GM19238 (cell line): ENCODE measurements around the gene FOXF2.
A peak's percentile ranks its signal among the peaks of the same experiment; 100 is the strongest.

ENCODE experiments used
- DNase-seq: peaks from one replicate; pipeline ENCODE4 v3.0.0; 2011; ENCODE audit warnings: low spot score; ENCODE audit not compliant: insufficient read length

FOXF2 gene

DNA sequence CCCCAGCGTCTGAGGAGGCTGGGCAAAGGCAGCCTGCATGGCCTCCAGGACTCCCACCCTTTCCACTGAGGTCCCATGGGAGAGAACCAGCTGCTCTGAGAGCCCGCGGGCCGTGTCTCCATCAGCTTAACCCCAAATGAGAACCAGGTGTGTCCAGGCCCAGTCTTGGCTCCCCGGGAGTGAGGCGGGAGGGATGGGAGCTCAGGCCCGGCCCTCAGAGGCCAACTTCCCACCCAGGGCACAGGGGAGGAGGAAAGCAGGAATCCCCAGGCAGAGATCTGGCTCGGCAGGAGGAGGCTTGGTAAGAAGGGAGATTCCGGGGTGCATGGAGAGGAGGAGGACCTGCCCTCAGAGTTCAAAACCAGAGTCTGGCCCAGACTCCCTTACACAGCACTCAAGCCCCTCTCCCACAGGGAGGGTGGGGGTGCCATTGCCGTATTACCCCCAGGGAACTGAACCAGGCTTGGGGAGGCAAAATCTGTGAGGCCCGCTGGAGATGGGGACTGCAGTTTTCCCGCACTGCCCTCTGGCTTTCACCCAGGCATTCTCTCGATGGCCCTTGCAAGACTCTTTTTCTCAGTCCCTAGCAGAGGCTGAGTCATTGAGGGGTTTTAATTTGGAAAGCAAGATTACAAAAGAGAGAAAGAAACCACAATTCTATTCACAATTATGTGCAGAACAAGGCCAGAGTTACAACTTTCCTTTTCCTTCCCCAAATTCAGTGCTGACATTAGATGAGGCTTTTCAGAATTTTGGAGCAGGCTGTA lies 17.1 kb downstream of the FOXF2 start:
- no peak for DNase-seq

DNA sequence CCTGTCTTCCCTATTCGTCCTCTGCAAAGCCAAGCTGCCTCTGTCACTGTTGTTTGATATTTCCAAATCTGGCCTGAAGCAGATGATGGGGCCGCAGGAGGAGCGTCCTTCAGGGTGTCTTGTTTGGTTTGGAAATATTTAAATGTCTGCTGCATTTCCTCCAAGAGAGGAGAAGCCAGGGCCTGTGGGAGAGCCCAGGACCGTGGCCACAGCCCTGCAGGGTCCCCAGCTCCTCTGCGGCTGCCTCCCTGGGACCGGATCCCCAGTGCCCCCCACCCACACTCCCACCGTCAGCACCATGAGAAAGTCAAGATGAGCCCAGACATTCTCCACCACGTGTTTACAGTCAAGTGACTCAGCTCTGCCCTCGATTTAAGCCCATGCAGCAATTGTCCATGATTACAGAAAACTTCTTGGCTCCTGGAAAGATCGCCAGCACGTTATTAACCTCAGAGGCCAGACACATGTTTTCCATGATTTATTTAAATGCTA lies 18.2 kb downstream of the FOXF2 start:
- DNase-seq, result no peak

DNA sequence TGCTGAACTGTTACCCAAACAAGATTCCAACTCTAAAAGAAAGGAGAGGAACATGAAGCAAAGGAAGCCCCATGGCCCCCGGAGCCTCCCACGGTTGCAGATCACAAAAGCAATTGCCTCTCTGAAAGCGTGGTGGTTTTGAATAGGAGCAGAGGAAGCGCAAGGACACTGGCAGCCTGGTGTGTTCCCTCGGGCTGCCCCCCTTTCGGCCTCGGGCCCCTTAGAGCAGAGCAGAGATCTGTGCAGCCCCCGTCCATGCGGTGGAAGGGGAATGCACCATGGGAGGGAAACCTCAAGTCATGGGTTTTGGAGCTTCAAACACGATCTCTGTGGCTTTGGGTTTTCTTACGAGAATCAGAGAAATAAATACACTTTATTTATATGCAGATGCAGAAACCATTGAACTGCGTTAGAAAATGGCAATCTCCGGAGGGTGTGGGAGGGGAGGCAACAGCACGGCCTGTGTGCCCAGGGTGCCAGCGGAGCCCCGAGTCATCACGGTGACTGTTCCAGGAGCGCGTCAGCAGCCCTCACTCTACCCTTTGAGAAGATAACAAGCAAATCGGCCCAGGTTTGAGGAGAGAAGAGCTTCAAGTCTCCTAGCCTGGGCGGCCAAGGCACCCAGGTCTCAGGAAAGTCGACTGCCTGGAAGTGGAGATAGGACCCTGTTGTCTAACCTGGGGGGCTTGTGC lies 20.5 kb downstream of the FOXF2 start:
- DNase-seq, result no peak

DNA sequence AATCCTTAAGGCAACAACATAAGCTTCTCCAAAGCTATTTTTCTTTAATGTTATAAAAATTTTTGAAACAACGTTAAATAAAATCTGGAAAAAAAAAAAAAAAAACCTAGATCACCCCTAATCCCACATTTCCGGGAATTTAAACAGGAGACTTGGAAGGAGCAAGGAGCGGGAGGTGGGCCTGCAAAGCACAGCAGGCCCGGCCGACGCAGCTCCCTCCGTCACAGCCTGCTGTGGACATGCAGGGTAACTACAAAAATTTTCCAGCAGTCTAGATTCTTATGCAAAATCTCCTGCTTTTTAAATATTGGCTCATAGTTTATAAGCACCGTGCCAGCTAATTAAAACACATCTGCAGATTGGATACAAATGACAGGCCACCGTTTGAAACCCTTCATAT lies 23.5 kb downstream of the FOXF2 start:
- no peak for DNase-seq

DNA sequence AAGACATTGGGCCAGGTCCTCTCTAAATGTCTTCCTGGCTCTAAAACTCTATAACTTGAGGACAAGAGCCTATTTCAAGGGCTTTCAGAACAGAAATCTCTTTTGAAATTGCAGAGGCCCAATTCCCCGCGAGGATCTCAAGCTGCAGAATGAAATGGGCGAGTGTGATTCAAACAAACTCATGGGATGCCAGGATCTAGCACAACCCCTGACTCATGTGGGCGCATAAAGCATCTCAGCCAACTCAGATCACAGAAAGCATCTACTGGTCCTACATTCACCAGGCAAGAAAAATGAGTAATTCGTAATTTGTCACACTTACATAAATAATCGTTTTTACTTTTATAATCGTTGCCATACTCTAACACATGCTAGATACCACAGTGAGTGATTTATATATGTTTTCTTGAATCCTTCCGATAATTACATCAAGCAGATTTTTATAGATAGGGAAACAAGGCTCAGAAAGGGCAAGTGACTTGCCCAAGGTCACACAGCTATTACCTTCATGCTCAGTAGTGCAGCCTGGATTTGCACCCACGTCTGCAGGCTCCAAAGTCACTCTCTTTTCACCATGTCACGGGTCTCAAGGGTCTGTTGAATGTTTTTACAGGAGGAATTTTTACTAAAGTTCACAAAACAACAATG lies 26.2 kb downstream of the FOXF2 start:
- no peak for DNase-seq

DNA sequence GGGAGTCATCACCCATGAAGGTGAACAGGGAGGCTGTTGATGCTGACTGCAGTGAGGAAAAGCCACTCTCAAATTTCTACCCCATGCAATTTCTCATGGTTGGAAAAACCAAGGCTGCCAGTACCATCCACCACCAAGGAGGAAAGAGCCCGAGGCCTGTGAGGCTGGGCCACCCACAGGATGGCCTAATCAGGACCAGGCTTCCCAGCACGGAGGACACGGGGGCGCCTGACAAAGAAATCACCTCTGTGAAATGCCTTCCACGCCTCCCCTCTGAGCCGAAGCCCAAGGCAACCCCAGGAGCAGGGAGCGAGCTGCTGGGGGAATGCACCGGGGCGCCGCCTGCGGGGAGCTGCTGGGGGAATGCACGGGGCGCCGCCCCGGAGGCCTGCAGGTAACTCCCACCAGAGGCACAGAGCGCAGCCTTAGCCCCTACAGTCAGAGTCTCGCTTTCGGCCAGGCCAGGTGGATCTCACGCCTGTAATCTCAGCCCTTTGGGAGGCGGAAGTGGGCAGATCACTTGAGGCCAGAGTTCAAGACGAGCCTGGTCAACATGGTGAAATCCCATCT lies 26.9 kb downstream of the FOXF2 start:
- DNase-seq, result no peak

DNA sequence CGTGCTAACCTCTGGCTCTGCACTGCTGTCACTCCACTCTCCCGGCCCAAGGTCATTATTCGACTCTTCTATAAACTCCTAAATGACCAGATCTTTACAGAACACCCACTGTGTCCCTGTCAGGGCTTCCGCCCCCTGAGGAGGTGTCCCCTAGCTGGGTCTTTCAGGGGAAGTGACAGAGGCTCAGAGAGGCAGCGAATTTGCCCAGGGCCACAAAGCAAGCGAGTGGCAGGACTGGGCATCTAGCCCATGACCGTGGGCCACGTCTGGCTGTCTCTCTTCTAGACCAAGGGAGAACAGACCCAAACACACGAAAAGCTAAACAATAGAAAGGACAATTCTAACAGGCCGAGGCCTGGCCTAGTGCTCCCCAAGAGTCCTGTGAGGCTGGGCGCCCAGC lies 27.4 kb downstream of the FOXF2 start:
- DNase-seq, result no peak

DNA sequence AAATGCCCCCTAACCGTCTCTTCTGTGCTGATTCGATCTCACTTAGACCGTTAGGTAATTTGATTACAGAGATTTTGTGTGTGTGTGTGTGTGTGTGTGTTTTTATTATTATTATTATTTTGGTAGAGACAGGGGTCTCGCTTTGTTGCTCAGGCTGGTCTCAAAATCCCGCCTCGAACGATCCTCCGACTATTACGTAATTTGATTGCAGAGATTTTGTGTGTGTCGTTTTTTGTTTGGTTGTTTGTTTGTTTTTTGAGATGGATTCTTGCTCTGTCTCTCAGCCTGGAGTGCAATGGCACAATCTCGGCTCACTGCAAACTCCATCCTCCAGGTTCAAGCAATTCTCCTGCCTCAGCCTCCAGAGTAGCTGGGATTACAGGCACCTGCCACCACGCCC lies 28.3 kb downstream of the FOXF2 start:
- no peak for DNase-seq

DNA sequence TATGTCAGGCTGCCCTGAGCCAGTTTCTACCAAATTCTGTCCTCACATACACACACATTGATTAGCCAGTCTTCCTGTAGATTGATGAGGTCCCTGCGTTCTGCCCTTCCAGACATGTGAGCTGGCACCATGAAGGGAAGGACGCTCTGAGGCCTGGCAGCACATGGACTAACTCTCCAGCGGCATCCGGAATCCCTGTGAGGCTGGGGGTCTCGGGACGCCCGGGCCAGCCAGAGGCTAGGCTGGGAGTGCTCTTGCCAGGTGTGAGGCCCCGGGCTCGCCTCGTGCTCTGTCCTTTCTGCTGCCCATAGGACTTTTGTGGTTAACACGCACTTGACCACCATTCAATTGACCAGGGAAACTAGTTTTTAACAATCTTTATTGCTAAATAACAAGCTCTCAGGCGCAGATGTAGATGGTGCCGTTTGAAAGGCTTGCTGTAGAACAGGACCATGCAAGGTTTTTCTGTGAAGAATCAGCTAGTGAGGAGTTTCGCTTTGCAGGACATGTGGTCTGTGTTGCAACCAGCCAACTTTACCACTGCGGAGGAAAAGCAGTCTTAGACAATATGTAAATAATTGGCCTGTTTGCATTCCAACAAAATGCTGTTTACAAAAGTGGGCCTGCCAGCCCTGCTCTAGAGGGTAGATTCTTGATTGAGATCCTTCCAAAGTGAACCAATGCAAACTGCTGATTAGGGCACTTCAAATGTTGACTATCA lies 29.3 kb downstream of the FOXF2 start:
- DNase-seq, result no peak

DNA sequence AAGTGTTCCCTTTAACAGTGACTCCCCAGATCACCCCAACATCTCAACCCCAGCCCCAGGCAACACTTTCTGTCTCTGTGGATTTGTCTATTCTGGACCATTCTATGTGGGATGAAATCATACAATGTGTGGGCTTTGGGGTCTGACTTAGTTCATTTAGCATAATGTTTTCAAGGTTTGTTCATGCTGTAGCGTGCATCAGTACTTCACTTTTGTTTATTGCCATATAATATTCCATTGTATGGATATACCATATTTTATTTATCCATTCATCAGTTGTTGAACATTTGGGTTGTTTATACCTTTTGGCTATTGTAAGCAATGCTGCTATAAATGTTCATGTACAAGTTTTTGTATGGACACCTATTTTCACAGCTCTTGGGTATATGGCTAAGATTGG lies 31.0 kb downstream of the FOXF2 start:
- no peak for DNase-seq

DNA sequence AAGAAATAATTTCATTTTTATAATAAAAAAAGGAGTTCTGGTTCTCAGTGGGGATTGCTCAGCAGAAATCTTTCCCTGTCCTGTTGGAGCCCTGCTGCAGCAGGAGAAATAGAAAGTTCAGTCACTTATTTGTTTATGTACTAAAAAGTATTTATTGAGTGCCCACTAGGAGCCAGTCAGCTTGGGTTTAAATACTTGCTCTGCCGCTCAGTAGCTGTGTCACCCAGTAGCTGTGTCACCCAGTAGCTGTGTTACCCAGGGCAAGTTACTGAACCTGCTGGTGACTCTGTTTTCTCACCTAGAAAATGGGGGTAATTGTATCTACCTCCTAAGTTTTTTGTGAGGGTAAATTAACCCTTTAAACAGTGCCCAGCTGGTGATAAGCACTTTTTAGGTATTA lies 32.9 kb downstream of the FOXF2 start:
- DNase-seq, result no peak

DNA sequence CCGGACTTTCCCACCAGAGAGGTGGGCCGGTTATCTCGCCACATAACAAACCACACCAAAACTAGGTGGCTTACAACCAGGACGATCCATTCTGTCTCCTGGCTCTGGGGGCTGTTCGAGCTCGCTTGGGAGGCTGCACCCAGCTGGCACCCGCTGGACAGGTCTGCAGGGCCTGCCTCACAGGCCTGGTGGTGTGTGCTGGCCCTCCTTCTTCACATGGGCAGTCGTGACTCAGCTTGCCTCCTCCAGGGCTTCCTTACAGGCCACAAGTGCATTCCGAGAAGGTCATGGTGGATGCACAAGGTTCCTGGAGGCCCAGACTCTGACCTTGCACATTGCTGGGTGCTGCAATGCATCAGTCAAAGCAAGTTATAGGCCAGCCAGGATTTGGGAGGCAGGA lies 34.2 kb downstream of the FOXF2 start:
- DNase-seq, result no peak

DNA sequence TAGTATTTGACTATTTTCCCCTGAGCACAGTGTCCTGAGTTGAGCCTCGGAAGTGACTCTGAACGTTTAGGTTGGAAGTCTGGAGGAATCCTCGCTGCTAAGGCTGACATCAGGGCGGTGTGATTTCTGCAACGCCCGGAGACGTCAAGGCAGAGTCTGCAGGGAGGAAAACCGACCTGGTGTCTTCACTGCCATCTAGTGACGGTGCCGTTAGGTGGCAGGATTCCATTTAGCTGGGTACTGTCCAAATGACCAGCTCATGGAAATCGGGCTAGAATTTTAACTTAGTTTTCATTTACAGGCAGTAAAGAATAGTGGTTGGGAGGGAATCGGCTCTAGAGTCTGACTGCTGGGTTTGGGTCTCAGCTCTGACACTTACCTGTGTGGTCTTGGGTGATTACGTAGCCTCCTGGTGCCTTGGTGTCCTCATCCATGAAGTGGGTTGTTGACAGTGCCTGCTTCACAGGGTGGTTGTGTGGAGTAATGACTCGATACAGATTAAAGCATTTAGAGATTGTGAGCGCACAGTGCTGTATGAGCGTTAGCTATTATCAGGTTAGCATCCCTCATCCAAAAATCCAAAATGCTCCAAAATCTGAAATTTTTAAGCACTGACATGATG lies 35.0 kb downstream of the FOXF2 start:
- DNase-seq, result peak; percentile 44

DNA sequence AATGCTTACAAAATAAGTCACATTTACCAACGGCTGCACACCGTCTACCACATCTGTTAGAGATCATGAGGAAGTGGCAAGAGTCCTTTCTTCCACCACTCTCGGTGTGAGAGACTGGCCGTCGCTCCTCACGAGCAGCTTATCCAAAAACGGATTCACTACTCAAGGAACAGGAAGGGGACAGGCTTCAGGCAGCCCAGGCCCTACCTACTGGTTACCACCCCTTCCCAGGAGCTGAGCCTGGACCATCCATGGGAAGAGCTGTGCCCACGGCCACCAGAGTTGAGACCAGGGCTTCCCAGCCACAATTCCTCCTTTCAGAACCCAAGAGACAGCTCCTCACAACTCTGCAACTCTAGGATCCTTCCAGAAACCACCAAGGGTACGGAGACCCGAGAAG lies 37.0 kb downstream of the FOXF2 start:
- DNase-seq, result no peak

DNA sequence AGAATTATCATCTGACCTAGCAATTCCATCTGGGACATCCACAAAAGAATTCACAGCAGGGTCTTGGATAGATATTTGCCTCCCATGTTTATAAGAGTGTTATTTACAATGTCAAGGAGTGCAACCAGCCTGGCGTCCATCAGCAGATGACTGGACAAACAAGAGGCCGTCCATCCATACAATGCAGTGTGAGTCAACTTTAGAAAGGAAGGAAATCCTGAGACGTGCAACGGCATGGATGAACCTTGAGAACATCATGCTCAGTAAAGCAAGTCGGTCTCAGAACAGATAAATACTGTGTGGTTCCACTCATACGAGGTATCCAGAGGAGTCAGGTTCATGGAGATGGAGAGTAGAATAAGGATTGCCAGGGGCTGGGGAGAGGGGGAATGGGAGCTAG lies 46.4 kb downstream of the FOXF2 start:
- DNase-seq, result no peak

DNA sequence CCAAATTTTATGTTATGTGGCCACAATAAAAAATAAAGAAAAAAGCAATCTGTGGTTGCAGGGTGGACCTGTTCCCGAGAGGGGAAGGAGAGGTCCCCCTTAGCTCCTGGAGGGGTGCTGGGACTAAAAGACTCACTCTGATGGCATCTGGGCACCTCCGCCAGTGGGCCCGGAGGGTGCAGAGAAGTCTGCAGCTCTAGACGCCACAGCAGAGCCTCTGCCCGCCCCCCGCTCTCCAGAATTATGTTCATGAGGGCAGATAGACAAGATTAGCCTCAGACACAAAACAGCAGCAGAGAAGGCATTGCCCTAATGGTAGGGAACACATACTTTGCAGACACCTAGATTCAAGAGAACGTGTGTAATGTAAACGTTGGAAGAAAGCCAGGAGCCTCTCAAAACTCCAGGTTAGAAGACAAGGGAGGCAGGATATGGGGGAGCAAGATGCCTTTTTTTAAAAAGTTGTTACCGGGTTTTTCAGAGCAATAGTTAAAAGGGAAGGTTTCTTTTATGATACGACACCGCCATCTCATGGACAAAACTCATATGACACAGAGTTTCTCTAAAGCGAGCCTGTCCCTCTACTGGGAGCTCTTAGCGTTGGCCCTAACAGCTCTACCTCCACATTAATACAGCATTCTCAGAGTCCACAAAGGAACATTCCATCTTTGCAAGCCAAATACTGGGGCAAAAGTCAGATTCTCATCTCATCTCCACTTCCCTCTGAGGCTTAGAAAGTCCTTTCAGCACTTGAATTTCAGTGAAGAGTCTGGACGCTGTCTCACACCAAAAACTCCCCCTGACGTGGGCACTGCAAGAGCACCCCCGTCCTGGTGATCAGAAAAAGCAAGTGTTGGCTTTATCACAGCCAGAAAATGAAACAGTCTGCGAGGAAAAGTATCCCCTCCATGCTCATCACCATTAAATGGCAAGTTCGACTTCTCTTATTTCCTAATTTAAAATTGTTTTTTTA lies 47.2 kb downstream of the FOXF2 start:
- DNase-seq, result peak; percentile 62

DNA sequence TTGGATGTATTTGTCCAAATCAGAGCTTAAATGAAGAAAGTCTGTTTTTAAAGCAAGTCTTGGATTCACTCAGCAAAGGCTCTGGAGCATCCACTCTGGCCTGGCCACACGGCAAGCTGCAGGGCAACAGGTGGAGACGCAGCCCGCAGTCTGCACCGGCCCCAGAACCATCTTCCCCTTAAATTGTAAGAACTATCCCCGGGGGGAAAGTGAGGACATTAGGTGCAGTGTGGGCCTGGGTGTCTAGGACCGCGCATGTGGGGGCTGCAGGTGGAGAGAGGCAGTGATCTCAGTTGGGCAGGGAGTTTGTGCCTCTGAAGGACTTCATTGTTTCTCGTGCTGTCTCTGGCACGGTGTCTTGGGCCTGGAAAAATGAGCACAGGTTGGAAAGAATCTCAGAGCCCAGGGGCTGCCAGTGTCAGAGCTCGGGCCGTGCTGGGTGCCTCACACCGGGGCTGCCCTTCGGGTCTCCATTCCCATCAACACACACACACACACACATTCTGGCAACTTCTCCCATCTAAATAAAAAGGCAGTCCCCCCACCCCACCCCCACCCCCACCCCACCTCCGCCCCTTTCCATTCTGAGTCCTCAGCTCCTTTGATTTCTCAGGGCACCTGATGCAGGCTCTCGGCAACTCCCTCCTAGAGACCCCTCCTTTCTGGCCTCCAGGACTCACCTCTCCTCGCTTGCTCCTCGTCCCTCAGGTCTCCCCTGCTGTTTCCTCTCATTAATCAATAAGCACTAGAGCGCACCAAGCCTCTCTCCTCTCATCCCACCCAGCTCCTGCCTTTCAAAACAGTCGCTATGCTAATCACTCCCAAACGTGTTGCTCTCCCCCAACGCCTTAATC lies 48.4 kb downstream of the FOXF2 start:
- no peak for DNase-seq

DNA sequence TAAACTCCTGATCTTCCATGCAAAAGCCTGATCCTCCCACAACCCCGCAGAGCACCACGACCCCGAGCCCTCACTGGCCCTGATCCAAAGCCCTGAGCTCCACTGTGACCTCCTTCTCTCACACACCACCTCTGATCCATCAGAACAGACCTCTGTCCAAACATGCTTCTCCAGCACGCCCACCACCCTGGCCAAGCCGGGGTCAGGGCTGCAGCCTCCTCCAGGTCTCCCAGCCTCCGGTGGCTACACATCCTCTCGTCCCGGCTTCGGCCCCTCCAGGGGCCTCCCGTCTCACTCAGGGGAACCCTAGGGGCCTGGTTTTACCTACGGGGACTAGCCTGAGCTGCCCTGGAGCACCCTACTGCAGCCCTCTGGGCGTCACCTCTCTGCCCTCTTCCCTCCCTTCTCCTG lies 49.1 kb downstream of the FOXF2 start:
- no peak for DNase-seq

DNA sequence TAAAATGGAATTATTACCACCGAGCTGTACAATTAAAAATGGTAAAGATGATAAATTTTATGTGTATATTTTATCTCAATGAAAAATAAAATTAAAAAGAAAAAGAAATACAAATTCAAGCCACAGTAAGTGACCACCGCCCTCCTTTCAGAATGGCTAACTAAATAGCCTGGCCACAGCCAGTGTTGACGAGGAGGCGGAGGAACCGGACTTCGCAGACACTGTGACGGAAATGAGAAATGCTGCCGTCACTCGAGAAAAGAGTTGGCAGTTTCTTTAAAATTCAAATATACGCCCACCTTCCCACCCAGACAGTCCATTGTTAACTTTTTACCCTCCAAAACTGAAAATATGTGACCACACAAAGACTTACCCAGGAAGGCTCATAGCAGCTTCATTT lies 50.0 kb downstream of the FOXF2 start:
- no peak for DNase-seq
